Gastrocnemius medialis (tissue), 4 donors: ENCODE results near the gene SLC25A22. TPM values are rescaled to one million over a fixed set of nuclear protein-coding genes. Genes with fewer than 3 reads are reported as not detected.

Experiments used
- ATAC-seq, 2 donors: fragments of 150-250 bp; one replicate each; pipeline ENCODE4 v1.9.1; 2016
- DNase-seq, 2 donors: peaks; one replicate each; pipeline ENCODE4 v3.0.0-alpha.2; 2019
- H3K27ac ChIP-seq, 4 donors: fragments of 200-600 bp; sonication (generic); 1 replicate in 1 of 4; 2 replicates in 3 of 4; pipeline ENCODE4 v1.5.1; 2016 to 2018; ENCODE audit warnings: mild to moderate bottlenecking in 2 of 4, moderate library complexity in 1 of 4
- H3K27me3 ChIP-seq, 3 donors: fragments of 200-600 bp; sonication (generic) in 2 of 3; 1 replicate in 1 of 3; 2 replicates in 2 of 3; pipeline versions ENCODE4 v1.5.1 to v1.6.0; 2016 to 2019; ENCODE audit warnings: mild to moderate bottlenecking in 1 of 3, moderate library complexity in 1 of 3
- H3K36me3 ChIP-seq, 2 donors: fragments of 200-600 bp; sonication (generic) in 1 of 2; one replicate each; pipeline ENCODE4 v1.5.1; 2017 to 2018
- H3K4me1 ChIP-seq, 2 donors: fragments of 200-600 bp; sonication (generic) in 1 of 2; one replicate each; pipeline ENCODE4 v1.5.1; 2016 to 2017; ENCODE audit warnings: mild to moderate bottlenecking in 2 of 2
- H3K4me3 ChIP-seq, 4 donors: fragments of 200-600 bp; sonication (generic) in 3 of 4; 1 replicate in 1 of 4; 2 replicates in 3 of 4; pipeline ENCODE4 v1.5.1; 2016 to 2019; ENCODE audit warnings: mild to moderate bottlenecking in 2 of 4
- H3K9me3 ChIP-seq, 3 donors: fragments of 200-600 bp; sonication (generic) in 2 of 3; 1 replicate in 1 of 3; 2 replicates in 2 of 3; pipeline ENCODE4 v1.5.1; 2016 to 2019
- POLR2A ChIP-seq, 2 donors: fragments of 450-650 bp; IDR thresholded peaks; one replicate each; pipeline ENCODE4 v1.6.1; 2017; ENCODE audit warnings: antibody characterized with exemption in 2 of 2, mild to moderate bottlenecking in 2 of 2, moderate library complexity in 2 of 2
- in situ Hi-C, 4 donors: fragments of 200-750 bp; cut with MboI; loops; one replicate each; pipeline versions ENCODE4 v1.15.0 to v1.8.0; 2017; ENCODE audit warnings: low sequenced_read_pairs in 4 of 4
- intact Hi-C: fragments of 100-400 bp; cut with DNase I; formaldehyde crosslinking; loops from one replicate; pipeline ENCODE4 v1.15.1; 2023; ENCODE audit warnings: low total_unique reads
- total RNA-seq, 4 donors: library from RNA; depleted of rRNA; stranded (reverse); fragments of >200 nt; gene quantifications; one replicate each; pipeline versions ENCODE4 v1.1.0 to v1.2.3, GENCODE V29; 2016
- TF ChIP-seq, protein P1 (sequence below), 5 experiments: fragments of 450-650 bp in 3 of 5; fragments of 200-600 bp in 2 of 5; sonication (generic) in 2 of 5; IDR thresholded peaks in 4 of 5; conservative IDR thresholded peaks in 1 of 5; 1 replicate in 4 of 5; 2 replicates in 1 of 5; pipeline ENCODE4 v1.5.1; 2016 to 2019; ENCODE audit warnings: antibody characterized with exemption in 5 of 5, mild to moderate bottlenecking in 3 of 5, moderate library complexity in 3 of 5

SLC25A22 gene
- total RNA-seq, 4 donors from 2014 or later: 0.80 to 1.5 (median 1.0) TPM; not detected in 1

DNA sequence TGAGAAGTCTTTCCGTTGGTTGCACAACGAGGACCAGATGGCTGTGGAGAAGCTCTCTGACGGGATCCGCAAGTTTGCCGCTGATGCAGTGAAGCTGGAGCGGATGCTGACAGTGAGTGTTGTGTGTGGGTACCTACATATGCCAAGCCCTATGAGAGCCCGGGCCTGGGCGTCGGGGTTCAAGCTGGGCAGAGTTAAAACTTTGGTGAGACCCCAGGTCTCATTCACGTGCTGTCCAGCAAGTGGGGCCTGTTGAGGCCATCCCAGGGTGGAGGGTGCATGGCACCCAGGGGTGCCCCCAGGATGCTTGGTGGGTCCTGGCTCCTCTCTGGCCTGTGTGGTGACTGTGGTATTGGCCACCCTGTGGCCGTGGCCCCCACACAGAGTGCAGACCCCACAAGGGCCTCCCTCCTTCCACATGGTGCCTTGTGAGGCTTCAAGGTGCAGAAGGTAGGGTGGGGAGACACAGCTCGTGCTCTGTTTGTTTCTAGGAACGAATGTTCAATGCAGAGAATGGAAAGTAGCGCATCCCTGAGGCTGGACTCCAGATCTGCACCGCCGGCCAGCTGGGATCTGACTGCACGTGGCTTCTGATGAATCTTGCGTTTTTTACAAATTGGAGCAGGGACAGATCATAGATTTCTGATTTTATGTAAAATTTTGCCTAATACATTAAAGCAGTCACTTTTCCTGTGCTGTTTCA is 33.6 kb downstream of the SLC25A22 start:
- DNase-seq (no peak), ATAC-seq (no peak)
- H3K36me3 ChIP-seq: peaks cover 0 to 75% of the 10 kb centered on the region in 2 donors
- intact Hi-C loops: loop anchor here (2.0 kb wide), 1 partner anchor 16 kb away; no protein-coding TSS in a partner anchor
- no peak overlapping the region for H3K4me3 ChIP-seq
- no peaks in the 10 kb centered on the region for H3K9me3 ChIP-seq
- H3K27me3 ChIP-seq: no peaks in the 10 kb centered on the region
- H3K4me1 ChIP-seq: no peaks in the 10 kb centered on the region
- TF ChIP-seq, protein P1, sequence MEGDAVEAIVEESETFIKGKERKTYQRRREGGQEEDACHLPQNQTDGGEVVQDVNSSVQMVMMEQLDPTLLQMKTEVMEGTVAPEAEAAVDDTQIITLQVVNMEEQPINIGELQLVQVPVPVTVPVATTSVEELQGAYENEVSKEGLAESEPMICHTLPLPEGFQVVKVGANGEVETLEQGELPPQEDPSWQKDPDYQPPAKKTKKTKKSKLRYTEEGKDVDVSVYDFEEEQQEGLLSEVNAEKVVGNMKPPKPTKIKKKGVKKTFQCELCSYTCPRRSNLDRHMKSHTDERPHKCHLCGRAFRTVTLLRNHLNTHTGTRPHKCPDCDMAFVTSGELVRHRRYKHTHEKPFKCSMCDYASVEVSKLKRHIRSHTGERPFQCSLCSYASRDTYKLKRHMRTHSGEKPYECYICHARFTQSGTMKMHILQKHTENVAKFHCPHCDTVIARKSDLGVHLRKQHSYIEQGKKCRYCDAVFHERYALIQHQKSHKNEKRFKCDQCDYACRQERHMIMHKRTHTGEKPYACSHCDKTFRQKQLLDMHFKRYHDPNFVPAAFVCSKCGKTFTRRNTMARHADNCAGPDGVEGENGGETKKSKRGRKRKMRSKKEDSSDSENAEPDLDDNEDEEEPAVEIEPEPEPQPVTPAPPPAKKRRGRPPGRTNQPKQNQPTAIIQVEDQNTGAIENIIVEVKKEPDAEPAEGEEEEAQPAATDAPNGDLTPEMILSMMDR (IDR thresholded peaks at IDR 0.05 in 4 of 5, conservative IDR thresholded peaks at IDR 0.05 in 1 of 5): no peak
- TF ChIP-seq POLR2A (IDR thresholded peaks at IDR 0.05): no peak
- in situ Hi-C loops: no loop called here
- no peak overlapping the region for H3K27ac ChIP-seq

GRCh38 chr11:763549-764321 is 34.3 kb downstream of the SLC25A22 start:
- Histone ChIP-seq H3K27ac (no peak overlapping the region), H3K4me3 (no peak overlapping the region), H3K9me3 (no peaks in the 10 kb centered on the region), H3K27me3 (no peaks in the 10 kb centered on the region), H3K36me3 (peaks cover 0 to 83% of the 10 kb centered on the region in 2 donors), H3K4me1 (no peaks in the 10 kb centered on the region)
- no peak for DNase-seq
- ATAC-seq: no peak
- in situ Hi-C loops: no loop called here
- intact Hi-C loops: loop anchor here (2.0 kb wide), 1 partner anchor 15 kb away; no protein-coding TSS in a partner anchor
- TF ChIP-seq, protein P1 (IDR thresholded peaks at IDR 0.05 in 4 of 5, conservative IDR thresholded peaks at IDR 0.05 in 1 of 5): no peak
- no peak for TF ChIP-seq POLR2A (IDR thresholded peaks at IDR 0.05)

GRCh38 chr11:763073-763463 is 35.0 kb downstream of the SLC25A22 start:
- intact Hi-C loops: no loop called here
- Histone ChIP-seq H3K4me3 (no peak overlapping the region), H3K9me3 (no peaks in the 10 kb centered on the region), H3K4me1 (no peaks in the 10 kb centered on the region), H3K27ac (peak overlapping the region in 1 of 4 donors; percentile 22), H3K27me3 (no peaks in the 10 kb centered on the region), H3K36me3 (peaks cover 0 to 89% of the 10 kb centered on the region in 2 donors)
- in situ Hi-C loops: no loop called here
- no peak for TF ChIP-seq POLR2A (IDR thresholded peaks at IDR 0.05)
- TF ChIP-seq, protein P1 (IDR thresholded peaks at IDR 0.05 in 4 of 5, conservative IDR thresholded peaks at IDR 0.05 in 1 of 5): no peak
- no peak for ATAC-seq
- no peak for DNase-seq

DNA sequence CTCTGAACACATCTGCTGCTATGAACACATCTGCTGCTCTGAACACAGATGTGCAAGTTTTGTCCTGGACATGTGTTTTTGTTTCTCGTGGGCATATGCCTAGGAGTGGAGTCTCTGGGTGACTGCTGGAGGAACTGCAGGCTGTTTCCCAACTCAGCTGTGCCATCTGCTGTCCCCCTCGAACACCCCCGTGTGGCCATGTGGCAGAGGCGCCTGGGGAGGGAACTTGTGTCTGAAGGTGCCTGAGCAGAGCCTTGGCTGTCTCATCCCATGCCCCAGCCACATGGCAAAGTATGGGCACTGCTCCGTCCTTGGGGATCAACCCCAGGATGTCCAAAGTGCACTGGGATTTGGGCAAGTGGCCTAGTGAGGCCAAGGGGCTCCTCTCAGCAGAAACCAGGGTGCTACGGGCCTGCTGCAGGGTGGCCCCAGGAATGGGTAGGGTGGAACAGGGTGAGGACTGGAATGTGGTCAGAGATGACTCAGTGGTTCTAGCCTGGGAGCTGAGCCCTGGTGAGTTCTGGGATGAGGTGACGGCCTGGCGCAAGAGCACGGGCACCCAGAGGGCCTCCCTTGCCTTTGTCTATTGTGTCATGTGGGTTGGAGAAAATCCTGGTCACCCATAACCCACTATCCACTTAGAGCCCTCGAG is 35.5 kb downstream of the SLC25A22 start:
- H3K4me1 ChIP-seq: no peaks in the 10 kb centered on the region
- in situ Hi-C loops: no loop called here
- no peak for TF ChIP-seq POLR2A (IDR thresholded peaks at IDR 0.05)
- TF ChIP-seq, protein P1 (IDR thresholded peaks at IDR 0.05 in 4 of 5, conservative IDR thresholded peaks at IDR 0.05 in 1 of 5): peak in 3 of 5 experiments; percentile 11 to 19 (median 12)
- peaks cover 0 to 92% of the 10 kb centered on the region in 2 donors for H3K36me3 ChIP-seq
- H3K4me3 ChIP-seq: no peak overlapping the region
- no peaks in the 10 kb centered on the region for H3K9me3 ChIP-seq
- no peaks in the 10 kb centered on the region for H3K27me3 ChIP-seq
- peak in 1 of 2 donors; percentile 58 for DNase-seq
- intact Hi-C loops: no loop called here
- H3K27ac ChIP-seq: peak overlapping the region in 2 of 4 donors; percentile 22 to 52
- peak; percentile 30 to 71 for ATAC-seq
